K562 (cell line): ENCODE results near the gene GPR37. TPM values are rescaled to one million over a fixed set of nuclear protein-coding genes. Genes with fewer than 3 reads are reported as not detected.

ENCODE experiments used
- ATAC-seq: fragments of 200-7000 bp; cut with Tn5 transposase; 3 replicates; pipeline ENCODE4 v1.9.1; 2020; ENCODE audit warnings: moderate library complexity
- BruUV-seq: library from RNA; stranded (reverse); fragments of 400-500 nt; replicated peaks from 2 replicates; lab custom pipeline; 2021; lab: Mats Ljungman, UMichigan
- CTCF ChIA-PET: fragments of 300-600 bp; formaldehyde crosslinking; extraction: SDS; loops from one replicate; lab custom pipeline; 2021; ENCODE audit warnings: low intra/inter-chr PET ratio; lab: Yijun Ruan, JAX
- POLR2A ChIA-PET: fragments of 300-600, 350-650 bp; sonication (Branson Sonifier 250); formaldehyde crosslinking; extraction: SDS; loops from one replicate; lab custom pipeline; 2021; ENCODE audit warnings: antibody characterized with exemption, inconsistent platforms; lab: Yijun Ruan, JAX
- DNase-seq, 4 experiments: peaks; one replicate each; pipeline versions ENCODE4 v3.0.0 to v3.0.0-alpha.2; 2011 to 2018; ENCODE audit warnings: low spot score in 3 of 4, mixed read lengths in 3 of 4; ENCODE audit errors: extremely low read depth in 1 of 4
- FAIRE-seq: peaks from 2 replicates; lab custom pipeline; 2011; peaks lifted over from hg19 to GRCh38; lab: Jason Lieb, UNC
- H2AFZ ChIP-seq: 2 replicates; pipeline ENCODE4 v1.6.0; 2011; ENCODE audit warnings: low read depth, low read length, control low read depth, inconsistent platforms
- H3K27ac ChIP-seq: fragments of 200-600 bp; 3 replicates; pipeline ENCODE4 v1.8.0; 2011; ENCODE audit warnings: low read depth, mild to moderate bottlenecking, control low read depth, inconsistent platforms, low read length, moderate library complexity, mixed read lengths; ENCODE audit errors: extremely low read depth
- H3K27me3 ChIP-seq, 2 experiments: fragments of 300-600 bp in 1 of 2; 2 replicates in 1 of 2; 3 replicates in 1 of 2; pipeline versions ENCODE4 v1.6.0 to v1.8.0; 2011; ENCODE audit warnings: inconsistent platforms in 2 of 2, low read length in 2 of 2, mild to moderate bottlenecking in 1 of 2, mixed read lengths in 1 of 2, moderate library complexity in 1 of 2; ENCODE audit not compliant: control insufficient read depth in 2 of 2, insufficient read depth in 2 of 2
- H3K36me3 ChIP-seq: fragments of 300-600 bp; 3 replicates; pipeline ENCODE4 v1.8.0; 2011; ENCODE audit warnings: mild to moderate bottlenecking, low read length, inconsistent platforms; ENCODE audit not compliant: control insufficient read depth, insufficient read depth
- H3K4me1 ChIP-seq, 2 experiments: fragments of 200-600 bp in 1 of 2; replicated peaks in 1 of 2; 2 replicates in 1 of 2; 3 replicates in 1 of 2; pipeline versions ENCODE4 v1.5.1 to v1.8.0; 2011; ENCODE audit warnings: inconsistent platforms in 2 of 2, low read length in 2 of 2, mild to moderate bottlenecking in 1 of 2, mixed read lengths in 1 of 2, moderate library complexity in 1 of 2; ENCODE audit not compliant: control insufficient read depth in 2 of 2, insufficient read depth in 2 of 2
- H3K4me2 ChIP-seq: 2 replicates; pipeline ENCODE4 v1.6.1; 2011; ENCODE audit warnings: low read length, control low read depth, inconsistent platforms, mixed read lengths; ENCODE audit not compliant: insufficient read depth
- H3K4me3 ChIP-seq: fragments of 200-600 bp; sonication (generic), shearing (Covaris generic); 2 replicates; pipeline ENCODE4 v1.5.1; 2016; ENCODE audit warnings: control low read depth, inconsistent platforms
- H3K79me2 ChIP-seq: fragments of 200-600 bp; 3 replicates; pipeline ENCODE4 v1.8.0; 2011; ENCODE audit warnings: low read length, inconsistent platforms; ENCODE audit not compliant: control insufficient read depth, insufficient read depth
- H3K9ac ChIP-seq, 2 experiments: 2 replicates each; pipeline versions ENCODE4 v1.6.0 to v1.6.1; 2011; ENCODE audit warnings: low read depth in 2 of 2, low read length in 2 of 2, control low read depth in 1 of 2, inconsistent platforms in 1 of 2, mild to moderate bottlenecking in 1 of 2, mixed read lengths in 1 of 2; ENCODE audit not compliant: insufficient read depth in 1 of 2
- H3K9me1 ChIP-seq: one replicate; pipeline ENCODE4 v1.6.0; 2011; ENCODE audit warnings: inconsistent platforms, mild to moderate bottlenecking, low read length, moderate library complexity; ENCODE audit not compliant: control insufficient read depth, insufficient read depth
- H3K9me3 ChIP-seq: replicated peaks from 2 replicates; pipeline ENCODE4 v1.5.1; 2011; ENCODE audit warnings: low read depth, low read length, inconsistent platforms; ENCODE audit not compliant: control insufficient read depth, insufficient read depth
- H4K20me1 ChIP-seq: replicated peaks from 2 replicates; pipeline ENCODE4 v1.6.1; 2011; ENCODE audit warnings: low read length, inconsistent platforms, mixed read lengths; ENCODE audit not compliant: control insufficient read depth, insufficient read depth
- DMBX1 ChIP-seq: fragments of 250-450 bp; sonication (Bioruptor Pico); IDR thresholded peaks from 2 replicates; pipeline ENCODE4 v1.8.0; 2022; ENCODE audit warnings: inconsistent platforms, mild to moderate bottlenecking, moderate library complexity, borderline replicate concordance
- FOXP4 ChIP-seq: sonication (generic); formaldehyde crosslinking; IDR thresholded peaks from 2 replicates; pipeline ENCODE4 v1.8.0; 2022; ENCODE audit warnings: mild to moderate bottlenecking, missing genetic modification reagents, borderline replicate concordance
- GTF2A2 ChIP-seq: IDR thresholded peaks from 2 replicates; pipeline ENCODE4 v1.6.1; 2016; ENCODE audit warnings: mild to moderate bottlenecking, missing genetic modification characterization, missing compliant biosample characterization
- RBM34 ChIP-seq: fragments of 200-400 bp; formaldehyde crosslinking; IDR thresholded peaks from 2 replicates; pipeline ENCODE4 v1.6.1; 2018; ENCODE audit warnings: low read length, borderline replicate concordance; ENCODE audit not compliant: insufficient read depth
- RERE ChIP-seq: sonication (generic); formaldehyde crosslinking; IDR thresholded peaks from 2 replicates; pipeline ENCODE4 v1.8.0; 2023; ENCODE audit warnings: missing genetic modification reagents, mild to moderate bottlenecking, borderline replicate concordance
- SRSF3 ChIP-seq: fragments of 200-400 bp; formaldehyde crosslinking; IDR thresholded peaks from 2 replicates; pipeline ENCODE4 v1.6.1; 2016; ENCODE audit warnings: mild to moderate bottlenecking, low read length, moderate library complexity; ENCODE audit not compliant: insufficient read depth
- ZNF408 ChIP-seq: fragments of 250-450 bp; sonication (Bioruptor Pico); IDR thresholded peaks from 2 replicates; pipeline ENCODE4 v1.4.0; 2020; ENCODE audit warnings: low read depth, mild to moderate bottlenecking, moderate library complexity
- ZNF655 ChIP-seq: fragments of 250-450 bp; sonication (Bioruptor Pico); IDR thresholded peaks from 2 replicates; pipeline ENCODE4 v1.5.0; 2021
- ZNF778 ChIP-seq: fragments of 450-650 bp; formaldehyde crosslinking; IDR thresholded peaks from 2 replicates; pipeline ENCODE4 v1.4.0; 2020; ENCODE audit warnings: mild to moderate bottlenecking, moderate library complexity
- WGBS: fragments of 100-300 bp; shearing (Covaris generic); methylation state at CpG from one replicate; pipeline ENCODE4 v1.1.6; 2016; ENCODE audit warnings: low coverage, mixed read lengths; ENCODE audit not compliant: insufficient coverage; ENCODE audit errors: missing lambda C conversion rate; 5-methylcytosine and 5-hydroxymethylcytosine counted together
- in situ Hi-C: fragments of 300-500 bp; cut with MboI; formaldehyde crosslinking; loops from 4 replicates; pipeline ENCODE4 v1.15.0; 2018; ENCODE audit warnings: inconsistent platforms, mixed read lengths
- intact Hi-C: fragments of 100-400 bp; cut with micrococcal nuclease; formaldehyde crosslinking; loops from 2 replicates; pipeline ENCODE4 v1.14.2; 2022
- polyA plus RNA-seq, 8 experiments: library from polyadenylated mRNA; depleted of rRNA in 4 of 8; stranded (reverse) in 5 of 8; unstranded in 3 of 8; fragments of >200 nt; fragmentation: Nextera tagmentation in 2 of 8; fragmentation: Illumina TruSeq in 1 of 8; extraction: Ambion mirVana in 2 of 8; extraction: Trizol in 1 of 8; gene quantifications; 2 replicates each; pipeline versions ENCODE4 v1.2.1 to v1.2.3, GENCODE V29; 2011 to 2014; ENCODE audit warnings: inconsistent platforms in 1 of 8, missing spikeins in 1 of 8
- total RNA-seq, 7 experiments: library from RNA; depleted of rRNA in 6 of 7; stranded (reverse); fragments of >200 nt in 6 of 7; fragmentation: Illumina TruSeq in 2 of 7; extraction: Trizol in 2 of 7; gene quantifications; 2 replicates each; pipeline versions ENCODE4 v1.2.1 to v1.2.3, GENCODE V29; 2011 to 2021; ENCODE audit warnings: low replicate concordance in 1 of 7
- TF ChIP-seq, protein P1 (sequence below): conservative IDR thresholded peaks from 2 replicates; pipeline ENCODE4 v1.6.1; 2011; ENCODE audit warnings: low read depth, mild to moderate bottlenecking, low read length; ENCODE audit not compliant: control insufficient read depth

The GPR37 gene
- total and polyA plus RNA-seq, 9 of the 15 experiments (the other 6 are each of a cell fraction or from before 2014, with no cell fraction given): 0.03 TPM; not detected in 8

GRCh38 chr7:124799448-124799847, 33.9 kb upstream of the GPR37 start (continued):
- TF ChIP-seq ZNF655 (no peak), DMBX1 (CRISPR knock-in tag) (no peak)

- ChIA-PET POLR2A (no interaction called here), CTCF (no interaction called here)
- in situ Hi-C loops (no loop called here), intact Hi-C loops (no loop called here)
- Histone ChIP-seq H2AFZ (no peak overlapping the region), H4K20me1 (no peaks in the 10 kb centered on the region), H3K79me2 (no peaks in the 10 kb centered on the region), H3K9ac (no peak overlapping the region), H3K4me1 (no peaks in the 10 kb centered on the region), H3K9me3 (no peaks in the 10 kb centered on the region), H3K9me1 (no peaks in the 10 kb centered on the region), H3K27ac (no peak overlapping the region), H3K4me2 (no peak overlapping the region), H3K4me3 (no peak overlapping the region), H3K27me3 (0 out of 5 replicates have a peak, but pooled peaks cover 0 to 3% of the 10 kb centered on the region in 2 experiments), H3K36me3 (no peaks in the 10 kb centered on the region)
- WGBS: 0% methylated on average over 2 of the region's 2 CpGs
- no TSS peak for BruUV-seq
- FAIRE-seq: no peak
- no peak for ATAC-seq
- DNase-seq: no peak
- TF ChIP-seq SRSF3: no peak
- TF ChIP-seq RBM34: no peak
- TF ChIP-seq, protein P1, sequence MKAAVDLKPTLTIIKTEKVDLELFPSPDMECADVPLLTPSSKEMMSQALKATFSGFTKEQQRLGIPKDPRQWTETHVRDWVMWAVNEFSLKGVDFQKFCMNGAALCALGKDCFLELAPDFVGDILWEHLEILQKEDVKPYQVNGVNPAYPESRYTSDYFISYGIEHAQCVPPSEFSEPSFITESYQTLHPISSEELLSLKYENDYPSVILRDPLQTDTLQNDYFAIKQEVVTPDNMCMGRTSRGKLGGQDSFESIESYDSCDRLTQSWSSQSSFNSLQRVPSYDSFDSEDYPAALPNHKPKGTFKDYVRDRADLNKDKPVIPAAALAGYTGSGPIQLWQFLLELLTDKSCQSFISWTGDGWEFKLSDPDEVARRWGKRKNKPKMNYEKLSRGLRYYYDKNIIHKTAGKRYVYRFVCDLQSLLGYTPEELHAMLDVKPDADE: no peak
- no peak for TF ChIP-seq GTF2A2 (tag)
- no peak for TF ChIP-seq FOXP4 (CRISPR knock-in tag)
- no peak for TF ChIP-seq ZNF778
- TF ChIP-seq RERE (CRISPR knock-in tag): no peak
- TF ChIP-seq ZNF408 (CRISPR knock-in tag): no peak
Measured at GRCh38 chr7:124796771-124797170, 31.2 kb upstream of the GPR37 start.
